Urinary bladder (tissue), 4 donors: ENCODE results near the gene CUL1. TPM values are rescaled to one million over a fixed set of nuclear protein-coding genes. Genes with fewer than 3 reads are reported as not detected.

Experiments used
- DNase-seq: peaks from one replicate; pipeline ENCODE4 v3.0.0-alpha.2; 2015; ENCODE audit errors: extremely low spot score
- H3K27ac ChIP-seq: one replicate; pipeline ENCODE4 v1.5.1; 2013; ENCODE audit warnings: low read depth, mild to moderate bottlenecking, moderate library complexity
- H3K36me3 ChIP-seq: one replicate; pipeline ENCODE4 v1.6.1; 2013; ENCODE audit warnings: mild to moderate bottlenecking, moderate library complexity; ENCODE audit not compliant: insufficient read depth
- H3K4me1 ChIP-seq: one replicate; pipeline ENCODE4 v1.6.1; 2013; ENCODE audit warnings: mild to moderate bottlenecking, moderate library complexity; ENCODE audit not compliant: insufficient read depth
- H3K4me3 ChIP-seq: one replicate; pipeline ENCODE4 v1.5.1; 2013; ENCODE audit warnings: low read depth, low read length
- WGBS: extraction: QIAGEN DNeasy Blood & Tissue Kit; methylation state at CpG from one replicate; pipeline ENCODE4 v1.1.7; 2013; 5-methylcytosine and 5-hydroxymethylcytosine counted together
- polyA plus RNA-seq: library from polyadenylated mRNA; stranded (reverse); fragments of 200-250 nt; gene quantifications from one replicate; pipeline ENCODE4 v1.2.3, GENCODE V29; 2013
- total RNA-seq: library from RNA; depleted of rRNA; stranded (reverse); fragments of >200 nt; gene quantifications from one replicate; pipeline ENCODE4 v1.2.3, GENCODE V29; 2014
- donor health status: healthy with polysubstance abuse.
- donor health status: healthy.

Gene CUL1
- total and polyA plus RNA-seq, 2 donors = 48.4 to 49.8 TPM

DNA sequence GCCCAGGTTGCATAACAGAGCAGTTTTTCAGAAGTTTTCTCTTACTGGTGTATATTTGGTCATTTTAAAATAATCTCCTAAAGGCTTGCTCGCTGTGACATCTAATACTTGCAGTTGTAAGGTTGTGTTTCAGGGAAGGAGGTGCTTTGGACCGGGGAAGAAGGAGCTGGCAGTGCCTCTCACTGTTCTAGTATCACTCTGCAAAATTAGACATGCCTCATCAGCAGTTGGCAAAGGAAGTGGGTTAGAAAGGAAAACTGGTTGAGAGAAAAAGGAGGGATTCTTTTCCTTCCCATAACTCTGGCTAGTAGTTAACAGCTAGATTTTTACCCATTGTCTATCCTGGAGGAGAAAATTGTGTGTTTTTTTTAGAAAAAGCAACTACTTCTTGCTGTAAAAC, 34.8 kb downstream of the CUL1 start:
- no peaks in the 10 kb centered on the region for H3K4me1 ChIP-seq
- 63% methylated on average over 2 of the region's 2 CpGs for WGBS

DNA sequence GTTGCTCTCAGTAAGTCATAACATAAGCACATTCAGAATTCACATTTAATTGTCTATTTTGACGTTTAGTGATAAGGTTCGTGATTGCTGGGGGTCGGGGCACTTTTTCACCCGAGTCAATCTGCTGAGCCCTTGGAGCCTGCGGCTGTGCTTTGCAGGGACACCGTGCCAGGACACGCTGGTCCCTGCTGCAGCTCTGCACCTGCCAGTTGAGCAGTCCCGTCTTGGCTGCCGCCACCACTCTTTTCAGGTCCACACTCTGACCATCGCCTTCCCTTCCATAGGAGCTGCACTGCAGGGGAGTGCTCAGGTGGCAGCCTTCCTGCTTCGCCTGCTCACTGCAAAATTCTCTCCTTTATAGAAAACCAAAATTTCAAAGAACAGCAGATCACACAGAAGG, 36.4 kb downstream of the CUL1 start:
- Histone ChIP-seq H3K4me1 (no peaks in the 10 kb centered on the region), H3K36me3 (no peaks in the 10 kb centered on the region), H3K4me3 (no peak overlapping the region), H3K27ac (no peak overlapping the region)
- DNase-seq = no peak
- WGBS = 88% methylated on average over 11 of the region's 11 CpGs

More for the DNA sequence above, 34.8 kb downstream of the CUL1 start:
- no peak overlapping the region for H3K4me3 ChIP-seq
- no peaks in the 10 kb centered on the region for H3K36me3 ChIP-seq
- H3K27ac ChIP-seq = no peak overlapping the region
- no peak for DNase-seq

DNA sequence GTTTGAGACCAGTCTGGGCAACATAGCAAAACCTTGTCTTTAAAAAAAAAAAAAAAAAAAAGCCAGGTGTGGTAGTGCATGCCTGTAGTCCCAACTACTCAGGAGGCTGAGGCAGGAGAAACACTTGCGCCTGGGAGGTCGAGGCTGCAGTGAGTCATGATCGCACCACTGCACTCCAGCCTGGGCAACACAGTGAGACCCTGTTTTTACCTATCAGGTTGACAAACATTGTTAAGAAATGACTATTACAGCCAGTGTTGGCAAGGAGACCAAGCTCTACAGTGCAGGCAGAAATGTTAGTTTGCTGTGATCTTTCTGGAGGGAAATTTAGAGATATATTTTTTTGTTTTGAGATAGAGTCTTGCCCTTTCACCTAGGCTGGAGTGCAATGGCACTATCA, 37.3 kb downstream of the CUL1 start:
- DNase-seq = no peak
- Histone ChIP-seq H3K4me3 (no peak overlapping the region), H3K4me1 (no peaks in the 10 kb centered on the region), H3K36me3 (no peaks in the 10 kb centered on the region), H3K27ac (no peak overlapping the region)
- WGBS = 99% methylated on average over 3 of the region's 3 CpGs

DNA sequence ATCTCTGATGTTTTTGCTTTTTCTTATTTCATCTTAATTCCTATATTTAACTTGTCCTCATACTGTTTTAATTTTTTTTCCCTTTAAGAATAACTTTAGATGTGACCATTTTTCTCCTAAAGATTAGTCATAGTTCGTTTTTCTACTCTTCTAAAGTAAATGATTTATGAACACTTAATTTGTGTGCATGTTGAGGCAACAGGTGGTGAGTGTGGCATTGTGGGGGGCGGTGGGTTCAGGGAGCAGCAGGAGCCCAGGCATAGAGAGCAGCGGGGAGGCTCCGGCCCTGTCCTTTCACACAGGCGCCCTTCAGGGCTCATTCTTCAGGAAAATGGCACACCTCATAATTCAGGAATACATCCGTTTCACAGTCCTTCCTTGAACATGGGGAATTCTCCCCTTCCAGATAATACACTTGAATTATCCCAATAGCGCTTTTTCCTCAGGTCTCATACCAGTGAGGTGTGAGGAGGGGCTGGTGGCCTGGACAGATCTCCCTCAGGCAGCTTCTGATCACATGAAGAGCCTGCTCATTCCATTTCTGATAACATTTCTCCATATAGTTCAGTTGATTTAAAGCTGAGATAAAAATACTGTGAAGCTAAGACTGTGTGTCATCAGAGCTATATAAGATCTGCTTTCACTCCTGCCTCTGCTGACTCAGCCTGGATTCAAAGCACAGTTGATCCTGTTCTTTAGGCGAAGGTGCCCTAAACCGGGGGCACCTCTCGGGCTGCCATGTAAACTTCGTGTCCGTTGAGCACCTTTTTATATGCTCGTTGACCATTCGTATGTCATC, 40.2 kb downstream of the CUL1 start:
- no peaks in the 10 kb centered on the region for H3K36me3 ChIP-seq
- WGBS = 69% methylated on average over 14 of the region's 14 CpGs
- H3K4me3 ChIP-seq = no peak overlapping the region
- DNase-seq = no peak
- no peak overlapping the region for H3K27ac ChIP-seq
- no peaks in the 10 kb centered on the region for H3K4me1 ChIP-seq

DNA sequence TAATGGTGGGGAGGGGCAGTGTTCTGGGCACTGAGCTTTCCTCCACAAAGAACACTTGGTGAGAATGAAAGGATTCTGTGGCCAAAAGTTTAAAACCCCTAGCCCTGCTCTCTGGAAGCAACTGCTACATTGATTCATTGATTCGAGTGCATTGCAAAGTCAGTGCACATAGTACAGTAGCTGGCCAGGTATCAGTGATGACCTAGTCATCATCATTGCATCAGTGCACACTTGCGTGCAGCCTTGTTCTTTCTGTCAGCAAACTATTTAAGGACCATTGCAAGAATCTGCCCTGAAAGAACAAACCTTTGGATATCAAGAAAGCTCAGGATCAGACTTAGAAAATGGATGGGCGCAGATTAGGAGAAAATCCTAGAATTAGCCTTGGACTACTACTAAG, 47.4 kb downstream of the CUL1 start:
- Histone ChIP-seq H3K4me3 (no peak overlapping the region), H3K36me3 (peaks cover 2% of the 10 kb centered on the region), H3K27ac (no peak overlapping the region), H3K4me1 (no peaks in the 10 kb centered on the region)
- WGBS = 93% methylated on average over 3 of the region's 3 CpGs
- DNase-seq = no peak

DNA sequence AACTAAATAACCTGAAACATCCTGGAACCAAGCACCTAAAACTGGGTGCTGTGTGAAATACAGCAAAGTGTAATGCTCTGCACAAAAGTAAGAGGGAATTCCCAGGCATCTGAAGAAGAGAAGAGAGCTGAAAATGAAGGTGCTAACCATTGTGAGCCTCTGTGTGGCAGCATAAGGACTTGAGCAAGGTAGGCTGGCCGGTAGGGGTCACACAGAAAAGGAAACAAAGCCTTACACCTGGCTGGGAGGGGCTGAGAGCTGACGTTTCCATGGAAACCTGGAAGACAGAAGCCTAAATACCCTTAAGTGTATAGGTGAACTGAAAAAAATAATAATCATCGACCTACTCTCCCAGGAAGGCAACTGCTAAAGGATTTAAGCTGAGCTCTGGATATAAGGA, 48.6 kb downstream of the CUL1 start:
- 32% methylated on average over 3 of the region's 3 CpGs for WGBS
- no peak for DNase-seq
- H3K27ac ChIP-seq = no peak overlapping the region
- H3K4me3 ChIP-seq = no peak overlapping the region
- peaks cover 2% of the 10 kb centered on the region for H3K36me3 ChIP-seq
- no peaks in the 10 kb centered on the region for H3K4me1 ChIP-seq

DNA sequence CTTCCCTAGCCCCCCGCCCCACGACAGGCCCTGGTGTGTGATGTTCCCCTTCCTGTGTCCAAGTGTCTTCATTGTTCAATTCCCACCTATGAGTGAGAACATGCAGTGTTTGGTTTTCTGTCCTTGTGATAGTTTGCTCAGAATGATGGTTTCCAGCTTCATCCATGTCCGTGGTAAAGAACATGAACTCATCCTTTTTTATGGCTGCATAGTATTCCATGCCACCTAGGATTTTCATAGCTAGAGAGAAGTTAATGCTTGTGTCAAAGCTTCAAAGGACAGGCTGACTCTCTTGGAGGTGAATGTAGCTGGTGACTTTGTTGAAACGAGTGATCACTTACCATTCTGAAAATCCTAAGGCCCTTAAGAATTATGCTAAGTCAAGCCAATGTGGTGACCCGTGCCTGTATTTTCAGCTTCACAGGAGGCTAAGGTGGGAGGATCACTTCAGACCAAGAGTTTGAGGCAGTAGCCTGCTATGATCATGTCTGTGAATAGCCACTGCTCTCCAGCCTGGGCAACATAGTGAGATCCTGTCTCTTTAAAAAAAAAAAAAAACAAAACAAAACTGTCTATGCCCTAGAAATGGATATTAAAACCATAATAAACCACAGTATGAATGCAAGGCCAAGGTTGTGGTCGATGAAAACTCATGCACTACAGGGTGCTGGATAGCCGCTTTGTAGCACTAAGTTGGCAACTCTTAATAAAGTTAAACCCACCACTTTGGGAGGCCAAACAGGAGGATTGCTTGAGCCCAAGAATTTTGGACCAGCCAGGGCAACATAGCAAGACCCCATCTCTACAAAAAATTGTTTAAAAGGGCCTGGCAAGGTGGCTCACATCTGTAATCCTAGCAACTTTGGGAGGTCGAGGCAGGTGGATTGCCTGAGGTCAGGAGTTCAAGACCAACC, 52.0 kb downstream of the CUL1 start:
- WGBS = 96% methylated on average over 8 of the region's 8 CpGs
- Histone ChIP-seq H3K27ac (no peak overlapping the region), H3K4me3 (no peak overlapping the region), H3K4me1 (no peaks in the 10 kb centered on the region), H3K36me3 (no peaks in the 10 kb centered on the region)
- DNase-seq = no peak

DNA sequence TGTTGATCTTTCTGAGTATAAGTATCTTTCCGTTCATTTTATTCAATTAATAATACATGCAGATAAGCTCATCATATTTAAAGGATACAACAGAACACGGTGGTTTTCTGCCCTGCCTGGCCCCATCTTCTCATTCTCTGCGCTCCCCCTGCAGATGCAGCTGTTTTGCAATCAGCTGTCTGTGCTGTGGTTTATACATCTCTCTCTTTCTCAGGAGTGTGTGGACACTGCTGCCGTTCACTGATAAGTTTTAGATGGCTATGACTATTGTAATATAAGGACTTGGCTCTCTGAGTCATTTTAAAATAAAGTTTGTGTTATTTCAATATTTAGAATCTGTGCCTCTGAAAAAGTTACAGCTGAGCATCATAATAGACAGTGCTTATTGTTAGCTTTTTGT, 54.5 kb downstream of the CUL1 start:
- Histone ChIP-seq H3K4me1 (no peaks in the 10 kb centered on the region), H3K4me3 (no peak overlapping the region), H3K27ac (no peak overlapping the region), H3K36me3 (no peaks in the 10 kb centered on the region)
- 70% methylated on average over 4 of the region's 4 CpGs for WGBS
- DNase-seq = no peak

DNA sequence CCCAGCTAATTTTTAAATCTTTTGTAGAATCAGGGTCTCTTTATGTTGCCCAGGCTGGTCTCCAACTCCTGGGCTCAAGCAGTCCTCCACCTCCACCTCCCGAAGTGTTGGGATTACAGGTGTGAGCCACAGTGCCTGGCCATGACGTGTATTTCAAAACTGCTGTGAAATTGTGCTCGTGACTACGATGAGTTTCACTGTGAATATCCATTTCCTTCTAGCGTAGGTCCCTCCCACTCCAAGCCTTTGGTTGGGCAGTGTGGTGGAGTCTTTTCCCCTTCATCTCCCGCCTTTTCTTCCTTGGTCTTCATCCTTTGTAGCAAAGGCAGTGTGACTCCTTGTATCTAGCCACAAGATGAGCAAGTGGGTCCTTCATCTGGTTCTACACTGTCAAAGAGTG, 56.2 kb downstream of the CUL1 start:
- WGBS = 91% methylated on average over 6 of the region's 6 CpGs

DNA sequence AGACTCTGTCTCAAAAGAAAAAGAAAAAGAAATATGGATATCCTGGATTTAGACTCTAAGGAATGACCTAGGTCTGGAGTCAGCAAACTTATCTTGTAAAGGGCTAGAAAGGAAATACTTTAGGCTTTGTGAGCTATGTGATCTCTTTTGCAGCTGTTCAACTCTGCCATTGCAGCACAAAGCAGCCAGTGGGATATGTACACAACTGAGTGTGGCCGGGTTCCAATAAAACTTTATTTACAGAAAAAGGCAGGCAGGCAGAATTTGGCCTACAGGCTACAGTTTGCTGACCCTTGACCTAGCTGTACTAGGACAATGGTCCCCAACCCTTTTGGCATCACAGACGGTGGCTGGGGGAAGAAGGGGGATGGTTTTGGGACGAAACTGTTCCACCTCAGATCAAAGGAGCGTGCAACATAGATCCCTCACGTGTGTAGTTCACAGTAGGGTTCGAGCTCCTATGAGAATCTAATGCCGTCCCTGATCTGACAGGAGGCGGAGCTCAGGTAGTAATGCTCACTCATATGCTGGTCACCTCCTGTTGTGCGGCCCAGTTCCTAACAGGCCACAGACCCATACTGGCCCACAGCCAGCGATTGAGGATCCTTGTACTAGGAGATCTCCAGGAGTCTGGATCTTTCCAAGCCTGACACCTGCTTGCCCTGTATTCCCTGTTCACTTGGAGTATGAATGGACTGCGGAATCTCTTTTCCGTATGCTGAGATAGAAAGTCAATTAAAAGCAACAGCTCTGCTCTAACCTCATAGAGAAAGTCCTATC, 63.0 kb downstream of the CUL1 start:
- H3K27ac ChIP-seq = no peak overlapping the region
- H3K36me3 ChIP-seq = no peaks in the 10 kb centered on the region
- no peak for DNase-seq
- 94% methylated on average over 12 of the region's 12 CpGs for WGBS
- H3K4me3 ChIP-seq = no peak overlapping the region
- no peaks in the 10 kb centered on the region for H3K4me1 ChIP-seq

More for the DNA sequence above, 56.2 kb downstream of the CUL1 start:
- no peaks in the 10 kb centered on the region for H3K36me3 ChIP-seq
- no peak overlapping the region for H3K4me3 ChIP-seq
- no peaks in the 10 kb centered on the region for H3K4me1 ChIP-seq
- DNase-seq = no peak
- H3K27ac ChIP-seq = no peak overlapping the region

DNA sequence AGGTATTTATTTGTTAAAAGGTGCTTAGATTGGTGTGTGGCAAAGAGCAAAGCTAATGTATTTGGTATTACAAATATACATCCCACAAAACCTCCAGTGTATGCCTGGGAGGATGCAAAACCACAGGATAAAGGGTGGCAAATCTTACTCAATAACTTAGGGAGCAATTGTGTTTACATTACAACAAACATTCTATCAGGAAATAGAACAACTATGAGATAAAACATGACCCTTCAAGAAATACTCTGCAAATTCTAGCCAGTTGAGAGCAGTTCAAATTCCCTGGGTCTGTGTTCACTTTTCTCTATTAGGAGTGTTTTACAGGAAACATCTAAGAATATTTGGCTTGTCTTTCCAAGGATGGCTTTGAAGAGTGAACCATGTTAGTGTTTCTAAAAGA, 64.9 kb downstream of the CUL1 start:
- H3K36me3 ChIP-seq = peaks cover 3% of the 10 kb centered on the region
- H3K27ac ChIP-seq = no peak overlapping the region
- no peak for DNase-seq
- no peak overlapping the region for H3K4me3 ChIP-seq
- no peaks in the 10 kb centered on the region for H3K4me1 ChIP-seq

DNA sequence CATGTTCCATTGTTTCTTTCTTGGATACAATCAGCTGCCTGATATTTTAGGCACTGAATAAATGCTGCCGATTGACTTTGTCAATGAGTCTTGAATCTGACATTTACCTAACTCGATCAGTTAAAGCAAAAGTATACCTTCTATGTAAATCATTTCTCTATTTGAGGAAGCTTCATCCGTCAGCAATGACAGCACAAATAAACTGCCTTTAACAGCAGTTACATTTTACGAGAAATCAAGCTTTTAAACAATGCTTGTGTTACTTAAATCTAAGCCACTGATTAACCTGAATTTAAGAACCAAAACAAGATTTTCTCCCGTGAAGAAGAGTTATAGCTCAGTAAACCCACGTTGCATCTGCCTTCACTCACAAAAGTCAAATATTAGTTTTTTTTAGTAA, 71.3 kb downstream of the CUL1 start:
- Histone ChIP-seq H3K4me1 (no peaks in the 10 kb centered on the region), H3K4me3 (no peak overlapping the region), H3K27ac (no peak overlapping the region), H3K36me3 (peaks cover 5% of the 10 kb centered on the region)
- DNase-seq = no peak
- 73% methylated on average over 6 of the region's 6 CpGs for WGBS

DNA sequence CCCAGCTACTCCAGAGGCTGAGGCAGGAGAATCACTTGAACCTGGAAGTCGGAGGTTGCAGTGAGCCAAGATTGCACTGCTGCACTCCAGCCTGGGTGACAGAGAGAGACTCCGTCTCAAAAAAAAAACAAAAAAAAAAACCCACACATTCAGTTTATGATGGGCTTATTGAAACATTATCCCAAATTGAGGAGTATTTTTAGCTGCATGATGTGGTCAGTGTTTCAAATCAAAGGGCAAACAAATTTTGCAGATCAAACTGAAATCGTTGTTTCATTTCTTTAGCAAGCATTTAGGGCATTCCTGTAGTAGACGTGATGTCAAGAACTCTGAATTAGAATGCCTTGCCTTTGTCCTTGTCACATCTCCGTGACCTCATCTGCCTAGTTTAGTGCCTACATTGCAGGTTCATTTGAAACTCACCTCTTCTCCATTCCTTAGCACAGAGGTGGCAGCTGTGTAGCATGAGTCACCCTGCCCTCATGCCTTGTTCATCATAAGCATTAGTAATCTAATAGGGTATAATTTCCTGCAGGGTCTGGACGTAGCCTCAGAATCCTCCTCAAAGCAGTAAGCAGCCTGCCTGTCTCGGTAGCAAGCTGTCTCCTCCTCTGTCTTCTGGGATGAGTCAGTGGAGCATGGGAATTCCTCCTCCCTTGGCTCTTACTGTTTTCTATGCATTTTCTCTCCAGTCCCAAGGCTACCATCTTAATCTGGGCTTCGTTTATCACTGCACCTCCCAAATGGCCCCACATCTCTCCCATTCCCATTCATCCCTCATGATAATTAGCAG, 73.8 kb downstream of the CUL1 start:
- Histone ChIP-seq H3K36me3 (peaks cover 5% of the 10 kb centered on the region), H3K4me3 (no peak overlapping the region), H3K4me1 (no peaks in the 10 kb centered on the region), H3K27ac (no peak overlapping the region)
- no peak for DNase-seq
- WGBS = 81% methylated on average over 8 of the region's 8 CpGs
